H1 (cell line): ENCODE data around the gene ANGEL2. TPM values are rescaled to one million over a fixed set of nuclear protein-coding genes. Genes with fewer than 3 reads are reported as not detected.

Experiments used
- BRCA1 ChIP-seq: IDR thresholded peaks from 2 replicates; pipeline ENCODE4 v1.6.1; 2012; ENCODE audit warnings: low read depth, low read length, improper control_type of control experiment
- CHD1 ChIP-seq: IDR thresholded peaks from 2 replicates; pipeline ENCODE4 v1.6.1; 2012; ENCODE audit warnings: low read depth, low read length, improper control_type of control experiment
- FOSL1 ChIP-seq: IDR thresholded peaks from 2 replicates; pipeline ENCODE4 v1.6.1; 2011; ENCODE audit warnings: mild to moderate bottlenecking, low read depth, low read length, moderate library complexity; ENCODE audit not compliant: insufficient read depth
- JUN ChIP-seq: IDR thresholded peaks from 2 replicates; pipeline ENCODE4 v1.6.1; 2011; ENCODE audit warnings: low read depth, mild to moderate bottlenecking, improper control_type of control experiment, low read length
- MAX ChIP-seq: IDR thresholded peaks from 2 replicates; pipeline ENCODE4 v1.6.1; 2012; ENCODE audit warnings: inconsistent platforms
- polyA plus RNA-seq, 7 experiments: library from polyadenylated mRNA; depleted of rRNA in 3 of 7; stranded (reverse) in 5 of 7; unstranded in 2 of 7; fragments of >200 nt in 5 of 7; fragments of 200-250 nt in 2 of 7; gene quantifications; 1 replicate in 5 of 7; 2 replicates in 1 of 7; 4 replicates in 1 of 7; pipeline versions ENCODE4 v1.2.1 to v1.2.3, GENCODE V29; 2011 to 2013; ENCODE audit warnings: missing spikeins in 2 of 7, mixed read lengths in 2 of 7
- total RNA-seq: library from RNA; stranded (reverse); fragmentation: NEBNext Ultra II Directional; extraction: Animal tissue kit (Norgen Biotek cat#: 25700); gene quantifications from 2 replicates; pipeline ENCODE4 v1.2.1, GENCODE V29; 2021
- TF ChIP-seq, protein P1 (sequence below): fragments of 300-600 bp; sonication (generic); IDR thresholded peaks from 2 replicates; pipeline ENCODE4 v1.7.1; 2012; ENCODE audit warnings: low read length, moderate library complexity, mild to moderate bottlenecking, inconsistent platforms; ENCODE audit not compliant: insufficient replicate concordance

Gene ANGEL2
- total and polyA plus RNA-seq, 2 of the 8 experiments (the other 6 are each of a cell fraction or from before 2014, with no cell fraction given), result 18.1 to 39.9 TPM

GRCh38 chr1:212951947-212952640 lies 63.6 kb downstream of the ANGEL2 start (continued):
- TF ChIP-seq, protein P1, sequence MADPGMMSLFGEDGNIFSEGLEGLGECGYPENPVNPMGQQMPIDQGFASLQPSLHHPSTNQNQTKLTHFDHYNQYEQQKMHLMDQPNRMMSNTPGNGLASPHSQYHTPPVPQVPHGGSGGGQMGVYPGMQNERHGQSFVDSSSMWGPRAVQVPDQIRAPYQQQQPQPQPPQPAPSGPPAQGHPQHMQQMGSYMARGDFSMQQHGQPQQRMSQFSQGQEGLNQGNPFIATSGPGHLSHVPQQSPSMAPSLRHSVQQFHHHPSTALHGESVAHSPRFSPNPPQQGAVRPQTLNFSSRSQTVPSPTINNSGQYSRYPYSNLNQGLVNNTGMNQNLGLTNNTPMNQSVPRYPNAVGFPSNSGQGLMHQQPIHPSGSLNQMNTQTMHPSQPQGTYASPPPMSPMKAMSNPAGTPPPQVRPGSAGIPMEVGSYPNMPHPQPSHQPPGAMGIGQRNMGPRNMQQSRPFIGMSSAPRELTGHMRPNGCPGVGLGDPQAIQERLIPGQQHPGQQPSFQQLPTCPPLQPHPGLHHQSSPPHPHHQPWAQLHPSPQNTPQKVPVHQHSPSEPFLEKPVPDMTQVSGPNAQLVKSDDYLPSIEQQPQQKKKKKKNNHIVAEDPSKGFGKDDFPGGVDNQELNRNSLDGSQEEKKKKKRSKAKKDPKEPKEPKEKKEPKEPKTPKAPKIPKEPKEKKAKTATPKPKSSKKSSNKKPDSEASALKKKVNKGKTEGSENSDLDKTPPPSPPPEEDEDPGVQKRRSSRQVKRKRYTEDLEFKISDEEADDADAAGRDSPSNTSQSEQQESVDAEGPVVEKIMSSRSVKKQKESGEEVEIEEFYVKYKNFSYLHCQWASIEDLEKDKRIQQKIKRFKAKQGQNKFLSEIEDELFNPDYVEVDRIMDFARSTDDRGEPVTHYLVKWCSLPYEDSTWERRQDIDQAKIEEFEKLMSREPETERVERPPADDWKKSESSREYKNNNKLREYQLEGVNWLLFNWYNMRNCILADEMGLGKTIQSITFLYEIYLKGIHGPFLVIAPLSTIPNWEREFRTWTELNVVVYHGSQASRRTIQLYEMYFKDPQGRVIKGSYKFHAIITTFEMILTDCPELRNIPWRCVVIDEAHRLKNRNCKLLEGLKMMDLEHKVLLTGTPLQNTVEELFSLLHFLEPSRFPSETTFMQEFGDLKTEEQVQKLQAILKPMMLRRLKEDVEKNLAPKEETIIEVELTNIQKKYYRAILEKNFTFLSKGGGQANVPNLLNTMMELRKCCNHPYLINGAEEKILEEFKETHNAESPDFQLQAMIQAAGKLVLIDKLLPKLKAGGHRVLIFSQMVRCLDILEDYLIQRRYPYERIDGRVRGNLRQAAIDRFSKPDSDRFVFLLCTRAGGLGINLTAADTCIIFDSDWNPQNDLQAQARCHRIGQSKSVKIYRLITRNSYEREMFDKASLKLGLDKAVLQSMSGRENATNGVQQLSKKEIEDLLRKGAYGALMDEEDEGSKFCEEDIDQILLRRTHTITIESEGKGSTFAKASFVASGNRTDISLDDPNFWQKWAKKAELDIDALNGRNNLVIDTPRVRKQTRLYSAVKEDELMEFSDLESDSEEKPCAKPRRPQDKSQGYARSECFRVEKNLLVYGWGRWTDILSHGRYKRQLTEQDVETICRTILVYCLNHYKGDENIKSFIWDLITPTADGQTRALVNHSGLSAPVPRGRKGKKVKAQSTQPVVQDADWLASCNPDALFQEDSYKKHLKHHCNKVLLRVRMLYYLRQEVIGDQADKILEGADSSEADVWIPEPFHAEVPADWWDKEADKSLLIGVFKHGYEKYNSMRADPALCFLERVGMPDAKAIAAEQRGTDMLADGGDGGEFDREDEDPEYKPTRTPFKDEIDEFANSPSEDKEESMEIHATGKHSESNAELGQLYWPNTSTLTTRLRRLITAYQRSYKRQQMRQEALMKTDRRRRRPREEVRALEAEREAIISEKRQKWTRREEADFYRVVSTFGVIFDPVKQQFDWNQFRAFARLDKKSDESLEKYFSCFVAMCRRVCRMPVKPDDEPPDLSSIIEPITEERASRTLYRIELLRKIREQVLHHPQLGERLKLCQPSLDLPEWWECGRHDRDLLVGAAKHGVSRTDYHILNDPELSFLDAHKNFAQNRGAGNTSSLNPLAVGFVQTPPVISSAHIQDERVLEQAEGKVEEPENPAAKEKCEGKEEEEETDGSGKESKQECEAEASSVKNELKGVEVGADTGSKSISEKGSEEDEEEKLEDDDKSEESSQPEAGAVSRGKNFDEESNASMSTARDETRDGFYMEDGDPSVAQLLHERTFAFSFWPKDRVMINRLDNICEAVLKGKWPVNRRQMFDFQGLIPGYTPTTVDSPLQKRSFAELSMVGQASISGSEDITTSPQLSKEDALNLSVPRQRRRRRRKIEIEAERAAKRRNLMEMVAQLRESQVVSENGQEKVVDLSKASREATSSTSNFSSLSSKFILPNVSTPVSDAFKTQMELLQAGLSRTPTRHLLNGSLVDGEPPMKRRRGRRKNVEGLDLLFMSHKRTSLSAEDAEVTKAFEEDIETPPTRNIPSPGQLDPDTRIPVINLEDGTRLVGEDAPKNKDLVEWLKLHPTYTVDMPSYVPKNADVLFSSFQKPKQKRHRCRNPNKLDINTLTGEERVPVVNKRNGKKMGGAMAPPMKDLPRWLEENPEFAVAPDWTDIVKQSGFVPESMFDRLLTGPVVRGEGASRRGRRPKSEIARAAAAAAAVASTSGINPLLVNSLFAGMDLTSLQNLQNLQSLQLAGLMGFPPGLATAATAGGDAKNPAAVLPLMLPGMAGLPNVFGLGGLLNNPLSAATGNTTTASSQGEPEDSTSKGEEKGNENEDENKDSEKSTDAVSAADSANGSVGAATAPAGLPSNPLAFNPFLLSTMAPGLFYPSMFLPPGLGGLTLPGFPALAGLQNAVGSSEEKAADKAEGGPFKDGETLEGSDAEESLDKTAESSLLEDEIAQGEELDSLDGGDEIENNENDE, result no peak
- no peak for TF ChIP-seq MAX
- TF ChIP-seq BRCA1, result no peak
- no peak for TF ChIP-seq FOSL1
- no peak for TF ChIP-seq JUN
- TF ChIP-seq CHD1, result no peak
